Activated CD4-positive, alpha-beta T cell treated with anti-CD3 and anti-CD28 coated beads, Interleukin-2, Interleukin-6, amounts not matched to agents 100 ng/mL and 50 ng/mL, durations not matched to agents 16 hours and 8 hours (primary cell): Measurements from ENCODE around the gene STK31.
"Not testable (repeated sequence)": the region's sequence is repeated elsewhere in the genome, so short reads cannot be mapped to it uniquely, and the experiment has no call there.

Experiments
- DNase-seq: peaks from one replicate; pipeline ENCODE4 v3.0.0-alpha.2; 2020

Gene STK31, protein sequence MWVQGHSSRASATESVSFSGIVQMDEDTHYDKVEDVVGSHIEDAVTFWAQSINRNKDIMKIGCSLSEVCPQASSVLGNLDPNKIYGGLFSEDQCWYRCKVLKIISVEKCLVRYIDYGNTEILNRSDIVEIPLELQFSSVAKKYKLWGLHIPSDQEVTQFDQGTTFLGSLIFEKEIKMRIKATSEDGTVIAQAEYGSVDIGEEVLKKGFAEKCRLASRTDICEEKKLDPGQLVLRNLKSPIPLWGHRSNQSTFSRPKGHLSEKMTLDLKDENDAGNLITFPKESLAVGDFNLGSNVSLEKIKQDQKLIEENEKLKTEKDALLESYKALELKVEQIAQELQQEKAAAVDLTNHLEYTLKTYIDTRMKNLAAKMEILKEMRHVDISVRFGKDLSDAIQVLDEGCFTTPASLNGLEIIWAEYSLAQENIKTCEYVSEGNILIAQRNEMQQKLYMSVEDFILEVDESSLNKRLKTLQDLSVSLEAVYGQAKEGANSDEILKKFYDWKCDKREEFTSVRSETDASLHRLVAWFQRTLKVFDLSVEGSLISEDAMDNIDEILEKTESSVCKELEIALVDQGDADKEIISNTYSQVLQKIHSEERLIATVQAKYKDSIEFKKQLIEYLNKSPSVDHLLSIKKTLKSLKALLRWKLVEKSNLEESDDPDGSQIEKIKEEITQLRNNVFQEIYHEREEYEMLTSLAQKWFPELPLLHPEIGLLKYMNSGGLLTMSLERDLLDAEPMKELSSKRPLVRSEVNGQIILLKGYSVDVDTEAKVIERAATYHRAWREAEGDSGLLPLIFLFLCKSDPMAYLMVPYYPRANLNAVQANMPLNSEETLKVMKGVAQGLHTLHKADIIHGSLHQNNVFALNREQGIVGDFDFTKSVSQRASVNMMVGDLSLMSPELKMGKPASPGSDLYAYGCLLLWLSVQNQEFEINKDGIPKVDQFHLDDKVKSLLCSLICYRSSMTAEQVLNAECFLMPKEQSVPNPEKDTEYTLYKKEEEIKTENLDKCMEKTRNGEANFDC

DNA sequence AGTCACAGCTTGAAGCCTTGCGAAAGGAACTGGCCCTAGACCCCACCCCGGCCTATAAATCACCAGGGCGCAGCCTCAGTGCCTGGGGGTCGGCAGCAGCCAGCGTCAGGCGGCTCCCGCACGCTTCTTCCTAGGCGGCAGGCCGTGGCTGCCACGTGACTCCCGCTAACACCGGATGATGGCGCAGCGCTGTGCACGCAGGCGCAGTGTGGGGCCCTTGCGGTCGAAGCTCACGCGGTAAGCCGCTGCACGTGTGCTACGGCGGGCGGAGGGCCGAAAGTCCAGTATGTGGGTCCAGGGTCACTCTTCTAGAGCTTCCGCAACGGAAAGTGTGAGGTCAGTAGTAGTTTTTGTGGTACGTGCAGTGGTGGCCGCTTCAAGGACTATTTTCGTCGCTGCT, at the start of gene STK31:
TSS of gene STK31 (plus strand) at position 220 of the 400 bp plus-strand sequence. CDS start at position 287, 67 bp downstream.
- no peak for DNase-seq

DNA sequence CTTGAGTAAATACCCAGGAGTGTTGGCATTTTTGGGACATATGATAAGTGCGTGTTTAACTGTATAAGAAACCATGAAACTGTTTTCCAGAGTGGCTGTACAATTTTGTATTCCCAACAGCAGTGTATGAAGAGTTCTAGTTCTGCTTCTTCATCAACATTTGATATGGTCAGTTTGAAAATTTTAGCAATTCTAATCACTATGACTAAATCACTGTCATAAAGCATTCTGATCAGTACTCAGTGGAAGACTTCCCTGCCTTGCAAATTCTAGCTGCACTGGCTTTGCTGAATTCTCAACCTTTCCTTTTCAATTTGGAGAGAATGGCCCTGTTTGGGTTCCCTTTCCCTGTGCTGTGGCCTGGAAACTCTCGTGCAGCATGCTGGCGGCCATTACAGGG, 48.6 kb upstream of the STK31 start:
- no peak for DNase-seq

DNA sequence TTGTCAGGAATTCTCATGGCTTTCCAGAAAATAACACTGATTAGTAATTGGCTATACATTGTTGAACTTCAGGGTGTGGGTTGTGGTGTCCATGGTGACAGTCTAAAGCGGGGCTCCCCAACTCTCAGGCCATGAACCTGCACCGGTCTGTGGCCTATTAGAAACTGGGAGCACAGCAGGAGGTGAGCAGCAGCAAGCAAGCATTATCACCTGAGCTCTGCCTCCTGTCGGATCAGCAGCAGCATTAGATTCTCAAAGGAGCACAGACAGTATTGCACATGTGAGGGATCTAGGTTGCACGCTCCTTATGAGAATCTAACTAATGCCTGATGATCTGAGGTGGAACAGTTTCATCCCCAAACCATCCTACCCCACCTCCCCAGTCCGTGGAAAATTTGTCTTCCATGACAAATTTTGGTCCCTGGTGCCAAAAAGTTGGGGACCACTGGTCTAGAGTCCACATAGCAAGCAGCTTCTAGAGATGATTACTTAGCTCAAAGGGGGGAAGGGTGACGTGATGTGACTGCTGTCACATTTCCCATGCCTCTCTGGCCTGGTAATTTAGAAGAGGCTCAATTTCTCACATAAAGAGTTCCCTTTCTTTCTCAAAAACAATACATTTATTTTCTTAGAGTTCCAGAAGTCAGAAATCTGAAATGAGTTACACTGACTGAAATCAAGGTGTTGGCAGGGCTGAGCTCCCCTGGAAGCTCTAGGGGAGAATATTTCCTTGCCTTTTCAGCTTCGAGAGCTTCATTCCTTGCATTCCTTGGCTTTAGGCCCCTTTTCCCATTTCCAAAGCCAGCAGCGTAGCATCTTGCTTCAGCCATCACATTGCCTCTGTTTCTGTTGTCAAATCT, 47.7 kb upstream of the STK31 start:
- DNase-seq: no peak

DNA sequence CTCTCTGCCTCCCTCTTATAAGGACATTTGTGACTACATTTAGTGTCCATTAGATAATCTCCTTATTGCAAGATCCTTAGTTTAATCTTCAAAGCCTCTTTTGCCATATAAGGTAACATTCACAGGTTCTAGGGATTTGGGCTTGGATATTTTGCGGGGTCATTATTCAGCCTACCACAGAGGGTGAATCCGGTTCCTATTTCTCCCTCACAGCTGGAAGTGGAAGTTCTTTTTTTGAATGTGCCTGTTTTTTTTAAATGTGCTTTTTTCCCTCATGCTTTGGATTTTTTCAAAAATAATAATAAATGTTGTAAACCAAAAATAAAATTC, 47.1 kb upstream of the STK31 start:
- DNase-seq: no peak

- DNase-seq: no peak
Measured at GRCh38 chr7:23664122-23664521, 45.9 kb upstream of the STK31 start.

DNA sequence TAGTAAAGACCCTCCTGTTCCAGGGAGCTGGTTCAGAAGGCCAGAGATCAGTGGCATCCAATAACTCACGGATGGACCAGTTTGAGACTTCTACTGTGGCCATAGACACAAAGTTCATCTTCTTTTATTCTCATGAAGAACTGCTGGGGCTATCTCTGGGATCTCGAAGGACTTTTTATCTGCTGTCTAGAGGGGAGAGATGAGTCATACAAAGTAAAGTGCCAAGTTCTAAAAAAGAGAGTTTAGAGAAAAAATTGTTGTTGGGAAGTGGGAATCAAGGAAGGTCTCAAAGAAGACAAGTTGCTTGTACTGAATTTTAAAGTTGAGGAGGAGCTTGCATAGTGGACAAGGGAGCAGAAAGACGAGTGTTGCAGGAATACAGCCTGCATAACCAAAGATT, 38.0 kb upstream of the STK31 start:
- DNase-seq: no peak

DNA sequence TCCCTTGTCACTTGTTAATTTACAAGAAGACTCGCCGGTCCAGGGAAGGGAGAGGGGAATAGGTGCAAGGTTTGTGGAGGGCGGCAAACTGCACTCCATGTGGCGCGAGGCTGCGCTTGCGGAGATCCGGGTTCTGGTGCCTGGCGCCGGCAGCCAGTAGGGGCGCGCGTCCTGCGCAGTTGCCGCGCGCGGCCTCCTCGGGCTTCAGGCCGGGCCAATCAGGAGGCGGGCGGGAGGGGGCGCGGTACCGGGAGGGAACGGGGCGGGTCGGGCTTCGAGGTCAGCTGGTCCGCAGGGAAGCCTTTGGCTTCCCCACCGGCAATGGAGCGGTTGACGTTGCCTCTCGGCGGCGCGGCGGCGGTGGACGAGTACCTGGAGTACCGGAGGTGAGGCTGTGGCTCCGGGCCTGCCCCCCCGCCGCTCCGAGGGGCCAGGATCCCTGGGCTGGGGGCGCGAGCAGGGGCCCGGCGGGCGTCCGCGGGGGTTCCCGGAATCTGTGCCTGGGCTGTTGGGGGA, 30.1 kb upstream of the STK31 start, which contains the start of gene FAM221A:
TSS of gene FAM221A (plus strand) at position 302 of the 516 bp plus-strand sequence. CDS start at position 322, 20 bp downstream.
- peak; percentile 87 for DNase-seq

GRCh38 chr7:23680414-23681405, 29.3 kb upstream of the STK31 start:
- peak; percentile 60 for DNase-seq

DNA sequence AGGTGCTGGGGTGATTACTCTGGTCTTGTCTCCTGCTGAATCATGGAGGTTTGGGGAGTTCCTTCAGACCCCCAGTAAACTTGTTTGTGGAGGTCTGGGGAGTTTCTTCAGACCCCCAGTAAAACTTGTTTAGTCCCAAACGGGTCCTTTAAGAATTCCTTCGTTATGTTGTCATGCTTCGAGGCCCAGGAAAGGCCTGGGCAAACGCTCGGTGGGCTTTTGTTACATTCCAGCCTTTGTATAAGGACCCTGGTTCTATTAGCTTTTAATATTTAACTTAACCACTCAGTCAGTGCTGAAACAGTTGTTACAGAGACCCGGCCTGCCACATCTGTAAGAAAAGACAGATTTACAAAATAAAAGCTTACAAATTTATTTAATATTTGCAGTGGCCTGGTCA, 26.0 kb upstream of the STK31 start:
- DNase-seq: not testable (repeated sequence)

DNA sequence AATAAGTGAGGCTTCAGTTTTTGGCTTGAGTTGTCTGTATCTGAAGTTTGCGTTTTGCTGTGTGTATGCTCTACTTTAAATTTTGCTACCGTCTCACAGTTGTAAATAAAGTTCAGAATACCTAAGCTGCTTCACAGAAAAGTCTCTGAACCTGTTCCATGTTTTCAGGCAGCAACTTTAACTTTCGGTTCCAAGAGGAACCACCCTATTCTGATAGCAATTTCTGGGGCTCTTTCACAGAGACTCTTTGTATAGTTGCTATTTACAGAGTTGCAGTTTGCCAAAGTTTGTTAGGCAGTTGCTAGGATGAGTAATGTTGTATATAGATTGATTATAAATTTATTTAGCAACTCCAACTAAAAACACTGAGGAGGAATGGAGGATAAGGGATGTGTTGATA, 24.3 kb upstream of the STK31 start:
- no peak for DNase-seq

DNA sequence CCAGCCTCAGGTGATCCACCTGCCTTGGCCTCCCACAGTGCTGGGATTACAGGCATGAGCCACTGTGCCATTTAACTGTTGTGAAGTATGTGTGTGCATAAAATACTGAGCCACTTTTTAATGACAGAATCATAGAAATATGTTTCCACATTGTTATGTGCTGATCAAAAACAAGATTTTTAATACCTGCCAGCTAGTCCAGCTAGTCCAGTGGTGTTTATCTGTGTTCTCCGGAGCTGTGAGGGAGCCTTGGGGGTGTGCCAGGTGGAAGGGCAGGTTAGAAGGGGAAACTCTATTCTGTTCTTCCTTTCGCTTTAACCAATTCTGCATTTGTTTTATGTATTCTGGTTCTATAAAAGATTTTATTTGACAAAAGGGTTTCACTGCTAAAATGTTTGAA, 23.0 kb upstream of the STK31 start:
- DNase-seq: no peak

GRCh38 chr7:23689165-23689564, 20.9 kb upstream of the STK31 start:
- no peak for DNase-seq

- DNase-seq: no peak
Measured at GRCh38 chr7:23691320-23691719, 18.7 kb upstream of the STK31 start.

- no peak for DNase-seq
Measured at GRCh38 chr7:23693224-23693623, 16.8 kb upstream of the STK31 start.

DNA sequence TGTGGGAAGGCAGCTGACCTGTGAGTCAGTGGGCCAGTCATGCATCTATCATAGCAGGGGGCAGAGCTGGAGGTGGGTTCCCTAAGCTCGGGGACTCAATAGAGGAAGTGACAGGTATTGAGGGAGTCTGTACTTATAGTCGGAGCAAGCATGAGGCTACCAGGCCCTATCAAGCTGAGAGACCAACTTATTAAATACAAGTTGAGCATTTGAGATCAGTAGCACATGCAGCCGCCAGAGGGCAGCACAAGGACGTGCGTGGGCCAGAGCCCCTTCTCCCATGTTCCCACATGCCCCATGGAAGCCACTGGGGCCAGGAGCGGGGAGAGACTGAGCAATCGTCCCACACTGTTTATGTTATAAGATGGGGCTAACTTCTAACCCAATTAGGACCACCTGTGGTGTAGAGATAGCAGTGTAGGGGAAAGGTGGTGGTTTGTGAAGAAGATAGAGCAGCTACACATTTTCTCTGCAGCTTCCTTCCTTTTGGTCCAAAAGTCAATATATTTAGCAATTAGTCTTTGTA, 13.0 kb upstream of the STK31 start:
- peak; percentile 71 for DNase-seq

GRCh38 chr7:23698822-23699221, 11.2 kb upstream of the STK31 start:
- no peak for DNase-seq

DNA sequence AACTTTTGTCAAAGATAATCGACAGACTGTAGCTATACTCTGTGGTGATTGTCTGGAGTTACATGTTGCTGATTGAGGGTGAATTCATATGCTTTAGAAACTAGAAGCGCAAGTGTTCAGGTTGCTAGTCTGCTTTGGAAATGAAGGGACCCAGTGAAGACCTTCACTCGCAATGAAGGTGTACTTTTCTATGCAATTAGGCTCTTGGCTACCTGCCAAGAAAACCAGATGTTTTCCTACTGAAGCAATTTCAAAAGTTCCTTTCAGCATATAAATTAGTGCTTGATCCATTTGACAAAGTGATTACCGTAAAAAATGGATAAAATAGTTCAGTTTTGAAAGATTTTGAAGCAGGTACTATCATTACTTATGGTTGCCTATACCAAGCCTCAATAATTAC, 10.0 kb upstream of the STK31 start:
- no peak for DNase-seq

- DNase-seq: no peak
Measured at GRCh38 chr7:23709081-23709750, 803 bp upstream of the STK31 start.

DNA sequence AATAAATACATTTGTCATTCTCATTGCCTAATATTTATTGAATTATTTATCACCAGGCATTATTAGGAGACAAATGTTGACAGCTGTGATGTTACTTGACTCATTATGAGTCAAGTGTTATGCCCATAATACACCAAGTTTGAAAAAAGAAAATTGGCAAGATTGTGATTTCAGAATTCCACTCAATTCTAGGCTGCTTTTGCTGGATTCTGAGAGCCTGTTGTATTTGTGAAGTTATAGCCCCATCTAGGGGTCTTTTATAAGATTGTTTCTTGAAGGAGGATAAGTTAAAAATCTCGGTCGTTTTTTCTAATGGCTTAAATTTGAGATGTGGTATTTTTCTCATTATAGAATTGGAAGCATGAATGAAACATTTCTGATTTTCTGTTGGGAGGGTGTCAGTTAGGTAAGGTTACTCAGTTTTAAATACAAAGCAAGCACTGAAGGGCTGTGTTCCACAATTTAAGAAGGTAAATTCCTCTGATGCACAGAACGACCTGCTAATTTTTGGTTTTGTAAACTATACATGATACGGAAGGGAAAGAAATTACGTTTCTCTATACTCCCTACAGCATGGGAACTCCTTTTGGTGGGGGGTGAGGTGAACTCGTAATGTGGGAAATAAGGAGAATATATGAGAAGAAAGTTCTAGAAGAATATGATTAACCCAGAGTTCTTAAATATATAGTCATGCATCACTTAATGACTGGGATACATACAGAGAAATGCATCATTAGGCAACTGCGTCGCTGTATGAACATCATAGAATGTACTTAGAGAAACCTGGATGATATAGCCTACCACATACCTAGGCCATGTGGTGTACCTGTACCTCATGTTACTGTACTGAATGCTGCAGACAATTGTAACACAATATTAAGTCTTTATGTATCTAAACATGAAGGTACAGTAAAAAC, 2.6 kb downstream of the STK31 start:
- peak; percentile 49 for DNase-seq
